Measurements from ENCODE around the gene URB1.
"Not testable (repeated sequence)": the region's sequence is repeated elsewhere in the genome, so short reads cannot be mapped to it uniquely, and the experiment has no call there.

The URB1 gene

DNA sequence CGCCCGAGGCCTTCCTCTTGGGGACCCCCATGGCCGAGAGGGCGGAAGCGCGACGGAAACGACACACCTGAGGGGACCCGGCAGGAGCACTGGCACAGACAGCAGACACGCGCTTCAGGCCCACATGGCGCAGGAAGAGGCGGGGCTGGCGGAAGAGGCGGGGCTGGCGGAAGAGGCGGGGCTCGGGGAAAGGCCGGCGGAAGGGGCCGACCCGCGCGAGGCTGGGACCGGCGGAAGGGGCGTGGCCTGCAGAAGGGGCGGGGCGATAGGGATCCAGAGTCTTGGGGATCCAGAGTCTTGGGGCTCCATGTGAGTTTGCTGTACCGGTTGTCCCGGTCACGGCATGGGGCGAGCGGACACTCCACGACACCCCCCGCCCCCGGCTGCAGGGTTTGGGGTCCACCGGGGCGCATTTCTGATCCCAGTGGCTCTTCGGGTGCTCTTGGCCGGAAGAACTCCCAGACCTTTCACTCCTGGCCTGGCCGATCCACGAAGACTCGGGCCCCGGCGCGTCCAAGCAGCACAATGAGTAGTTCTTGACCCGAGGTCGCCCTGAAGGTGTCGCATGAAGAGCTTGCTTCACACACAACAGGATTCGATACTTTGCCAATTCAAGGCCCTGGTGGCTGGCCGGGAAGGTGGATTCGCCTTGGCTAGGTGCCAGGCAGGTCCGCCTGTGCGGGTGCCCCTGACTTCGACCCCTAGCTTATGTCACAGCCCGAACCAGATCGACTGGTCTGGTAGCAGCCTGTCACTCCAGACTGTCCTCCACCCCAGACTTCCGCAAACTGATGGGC, at the start of gene URB1:
URB1 (minus strand) TSS at position 133 of the 797 bp plus-strand sequence; CDS start at position 31, 102 bp downstream.
- DNase-seq = peak; percentile 91

- no peak for DNase-seq
Observed at GRCh38 chr21:32437729-32438128, 44.9 kb upstream of the URB1 start.

DNA sequence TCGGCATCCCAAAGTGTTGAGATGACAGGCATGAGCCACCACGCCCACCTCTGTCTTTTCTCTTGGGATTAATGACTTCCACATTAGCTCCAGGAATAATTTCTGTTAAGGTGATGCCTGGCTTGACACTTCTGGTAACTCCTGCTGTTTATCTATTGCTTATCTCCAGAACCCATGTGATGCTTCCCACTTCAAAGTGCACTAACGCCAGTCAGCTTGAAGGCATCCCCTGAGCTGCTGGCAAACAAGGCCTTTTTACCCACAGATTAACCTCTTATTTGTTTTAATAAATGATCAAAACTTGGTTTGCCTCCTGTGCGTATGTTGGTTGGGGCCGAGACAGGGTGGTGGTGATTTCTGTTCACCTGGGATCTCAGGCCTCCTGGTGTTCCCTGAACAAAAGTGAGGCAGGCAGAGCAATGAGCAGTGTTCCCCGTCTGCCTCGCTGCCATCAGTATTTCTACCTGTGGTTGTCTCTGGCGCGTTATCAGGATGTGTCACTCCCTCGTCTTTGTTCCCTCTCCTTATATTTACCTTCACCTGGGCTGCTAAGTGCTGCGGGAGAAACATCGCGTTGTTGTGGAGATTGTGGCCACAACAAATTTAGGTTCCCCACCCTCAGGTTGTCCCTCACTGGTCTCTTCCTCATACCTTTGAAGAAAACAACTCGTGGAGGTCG, 40.3 kb upstream of the URB1 start:
- not testable (repeated sequence) for DNase-seq

- DNase-seq = no peak
Observed at GRCh38 chr21:32427958-32428623, 35.3 kb upstream of the URB1 start.

- no peak for DNase-seq
Observed at GRCh38 chr21:32426592-32427051, 33.8 kb upstream of the URB1 start.

DNA sequence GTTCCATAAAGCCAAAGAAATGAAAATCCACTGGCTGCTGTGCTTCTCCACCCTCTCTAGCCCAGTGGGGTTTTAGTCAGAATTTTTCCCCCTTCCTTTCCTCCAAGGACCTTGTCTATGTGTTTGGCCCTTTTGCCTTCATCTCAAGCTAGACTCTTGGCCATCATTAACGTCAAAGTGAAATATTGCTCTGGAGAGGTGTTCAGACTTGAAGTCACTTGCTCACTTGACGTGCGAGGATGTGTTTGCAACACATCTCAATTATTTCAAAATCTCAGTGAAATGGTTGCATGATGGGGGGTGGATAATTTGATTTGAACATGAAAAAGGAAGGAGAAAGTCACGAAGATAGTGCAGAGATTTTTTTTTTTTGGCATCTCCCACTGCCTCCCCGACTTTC, 33.3 kb upstream of the URB1 start:
- no peak for DNase-seq

DNA sequence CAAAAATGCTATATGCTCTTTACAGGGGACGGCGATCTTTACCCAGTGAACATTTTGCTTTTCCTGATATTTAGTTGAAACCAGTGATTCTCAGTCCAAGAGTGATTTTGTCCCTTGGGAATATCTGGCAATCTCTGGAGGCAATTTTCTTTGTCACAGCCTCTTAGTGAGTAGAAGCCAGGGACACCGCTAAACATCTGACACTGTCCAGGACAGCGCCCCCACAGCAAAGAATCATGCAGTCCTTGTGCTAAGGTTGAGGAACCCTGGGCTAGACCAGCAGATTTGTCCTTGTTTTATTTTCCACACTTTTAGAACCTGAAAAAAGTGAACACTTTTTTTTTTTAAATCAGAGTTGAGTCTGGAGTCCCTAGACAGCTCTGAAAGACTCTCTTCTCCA, 32.8 kb upstream of the URB1 start:
- DNase-seq = no peak

- no peak for DNase-seq
Observed at GRCh38 chr21:32424674-32425073, 31.9 kb upstream of the URB1 start.

- no peak for DNase-seq
Observed at GRCh38 chr21:32424191-32424535, 31.4 kb upstream of the URB1 start.

DNA sequence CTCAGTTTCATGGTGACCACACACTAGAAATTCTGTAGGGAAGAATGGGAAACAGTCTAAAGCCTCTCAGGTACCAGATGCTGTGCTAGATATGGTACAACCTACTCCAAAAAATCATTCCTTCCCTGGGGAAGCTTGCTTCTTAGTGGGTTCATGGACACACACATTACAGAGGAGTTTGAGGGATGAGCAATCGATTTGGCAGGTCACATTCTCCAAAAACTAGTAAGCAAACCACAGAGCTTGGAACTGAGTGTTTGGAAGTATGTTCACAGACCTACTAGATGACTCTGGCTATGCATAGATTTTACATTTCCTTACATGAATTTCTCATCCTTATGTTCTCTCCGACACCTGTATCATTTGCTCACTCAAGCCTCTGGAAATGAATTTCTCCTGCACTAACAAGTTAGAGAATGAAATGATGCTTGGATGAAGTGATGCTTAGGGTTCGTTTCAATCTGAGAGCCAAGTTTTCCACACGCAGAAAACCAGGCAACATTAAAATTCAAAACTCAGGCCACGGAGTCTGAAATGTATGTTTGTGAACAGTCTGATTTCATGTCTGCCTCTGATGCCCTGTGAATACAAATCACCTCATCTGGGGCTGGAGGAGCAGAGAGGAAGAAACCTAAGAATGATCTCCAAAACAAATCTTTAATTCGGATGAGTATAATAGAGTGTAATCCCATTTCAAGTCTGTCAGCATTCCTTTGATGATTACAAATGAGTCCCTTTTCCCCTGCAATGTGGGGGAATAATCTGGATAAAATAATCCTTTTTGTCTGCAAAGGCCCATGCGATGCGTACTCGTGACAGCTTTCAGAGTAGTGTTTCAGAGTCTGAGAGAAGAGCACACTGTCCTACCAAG, 30.7 kb upstream of the URB1 start:
- no peak for DNase-seq

- no peak for DNase-seq
Observed at GRCh38 chr21:32422064-32422463, 29.3 kb upstream of the URB1 start.

- no peak for DNase-seq
Observed at GRCh38 chr21:32418146-32418545, 25.3 kb upstream of the URB1 start.

DNA sequence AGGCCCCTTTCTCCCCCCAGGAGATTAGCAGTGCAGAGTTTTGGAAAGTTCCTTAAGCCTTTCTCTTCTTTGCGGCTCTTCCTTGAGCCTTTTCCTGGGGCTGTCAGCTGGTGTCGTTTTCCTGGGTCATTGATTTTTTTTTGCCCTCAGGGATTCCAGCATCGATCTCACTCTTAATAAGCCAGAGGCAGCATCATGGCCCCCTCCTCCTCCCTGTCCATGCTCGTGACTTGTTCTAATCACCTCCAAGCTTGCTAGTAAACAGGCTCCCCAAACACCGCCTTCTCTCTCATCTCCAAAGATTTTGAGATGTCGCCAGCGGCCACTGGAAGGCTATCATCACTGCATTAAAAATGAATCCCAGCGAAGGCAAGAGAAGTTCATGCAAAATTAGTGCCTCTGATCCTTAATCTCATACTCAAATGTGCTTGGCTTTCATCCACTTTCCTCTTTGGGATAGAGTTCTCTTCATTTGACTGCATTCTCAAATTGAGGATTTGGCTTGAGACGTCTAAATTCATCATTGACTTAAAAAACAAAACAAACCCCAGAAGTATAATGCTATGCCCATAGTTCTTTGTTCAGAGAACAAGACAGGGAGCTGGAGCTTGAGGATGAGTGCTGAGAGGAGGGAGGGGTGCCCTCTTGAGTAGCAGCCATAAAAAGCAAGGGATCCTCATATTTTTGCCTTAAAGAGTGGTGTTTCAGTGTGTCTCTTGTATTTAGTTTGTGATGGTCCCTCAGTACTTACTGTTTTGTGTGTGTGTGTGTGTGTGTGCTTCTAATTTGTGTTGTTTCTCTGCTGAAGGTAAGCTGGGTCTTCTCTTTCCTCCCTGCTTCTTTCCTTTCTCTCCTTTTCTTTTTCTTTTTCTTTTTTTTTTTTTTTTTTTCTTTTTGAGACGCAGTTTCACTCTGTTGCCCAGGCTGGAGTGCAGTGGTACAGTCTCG, 22.9 kb upstream of the URB1 start:
- no peak for DNase-seq

GRCh38 chr21:32414579-32415358, 22.0 kb upstream of the URB1 start:
- DNase-seq = no peak

DNA sequence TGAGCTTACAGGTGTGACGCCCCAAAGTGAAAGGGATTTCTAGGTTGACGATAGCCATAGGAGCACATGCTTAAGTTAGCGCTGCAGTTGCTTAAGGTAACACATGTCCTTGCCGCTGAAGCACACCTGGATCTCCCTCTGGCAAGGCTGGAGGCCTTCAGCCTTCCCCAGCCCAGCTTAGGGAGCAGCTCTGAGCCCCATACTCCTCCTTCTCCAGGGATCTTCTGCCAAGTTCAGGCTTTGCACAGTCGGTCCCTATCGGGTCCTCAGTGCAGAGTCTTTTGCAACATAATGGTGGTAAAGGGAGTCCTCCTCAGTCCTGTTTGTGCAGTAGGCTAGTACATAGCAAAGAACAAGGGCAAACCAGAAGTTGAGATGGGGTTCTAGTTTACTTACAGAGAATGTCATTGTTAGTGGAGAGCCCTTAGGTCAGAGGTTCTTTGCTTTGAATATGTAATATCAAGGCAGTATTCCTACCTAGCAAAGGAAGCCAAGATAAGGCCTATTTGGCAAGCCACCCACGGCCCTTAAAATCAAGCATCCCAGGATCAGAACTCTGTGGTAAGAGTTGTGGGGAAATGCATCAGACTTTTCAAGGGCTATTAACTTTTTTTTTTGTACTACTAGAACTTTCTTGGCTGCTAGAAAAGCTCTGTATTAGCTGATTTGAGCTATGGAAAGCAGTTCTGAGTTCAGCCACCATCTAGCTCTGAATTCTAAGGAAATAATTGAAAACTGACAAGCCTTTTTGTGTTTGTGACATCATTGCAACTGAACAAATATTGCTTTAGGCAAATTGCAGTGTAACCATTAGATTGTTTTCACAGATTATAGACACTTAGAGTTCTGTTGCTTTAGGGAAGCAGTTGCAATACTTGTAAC, 21.1 kb upstream of the URB1 start:
- no peak for DNase-seq

DNA sequence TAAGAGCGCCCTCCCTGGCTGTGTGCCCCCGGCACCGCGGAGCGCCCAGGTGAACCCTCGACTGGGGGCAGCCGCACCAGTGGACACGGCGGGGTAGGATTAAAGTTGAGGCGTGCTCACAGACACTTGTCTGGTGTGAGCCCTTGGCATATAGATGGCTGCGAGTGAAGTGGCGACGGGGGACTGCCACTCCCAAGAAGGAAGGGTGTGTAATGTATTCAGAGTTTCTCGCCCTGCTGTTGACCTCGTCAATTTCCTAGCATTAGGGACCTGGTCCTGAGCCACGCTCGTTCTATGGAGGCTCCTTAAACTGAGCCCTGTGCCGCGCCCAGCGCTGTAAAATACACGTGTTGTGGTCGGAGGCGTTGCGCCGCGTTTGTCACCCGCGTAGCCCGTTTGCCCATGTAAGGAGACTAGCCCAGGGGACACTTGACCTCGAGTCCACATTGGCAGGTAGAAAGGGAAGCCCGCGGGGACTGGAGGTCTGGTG, 20.2 kb upstream of the URB1 start:
- no peak for DNase-seq

- DNase-seq = no peak
Observed at GRCh38 chr21:32412162-32413014, 19.6 kb upstream of the URB1 start, which contains the start of gene EVA1C. TSS of gene EVA1C (plus strand) at chr21:32412706. CDS start at chr21:32412854, 148 bp downstream.

- no peak for DNase-seq
Observed at GRCh38 chr21:32411350-32412161, 18.7 kb upstream of the URB1 start.

All from NCI-H2107 (cell line).